Measurements from ENCODE around the gene FNDC3B. TPM values are rescaled to one million over a fixed set of nuclear protein-coding genes. Genes with fewer than 3 reads are reported as not detected.

FNDC3B gene
- total RNA-seq, 4 donors from 2014 or later, result 23.9 to 61.9 (median 37.0) TPM

GRCh38 chr3:172213200-172213599, 173.8 kb downstream of the FNDC3B start:
- no peak for DNase-seq (ENCODE audit: low spot score in 2 of 2)
- 72% methylated on average over 2 of the region's 2 CpGs for WGBS
- Histone ChIP-seq H3K4me3 (no peak overlapping the region), H3K4me1 (peaks cover 32% of the 10 kb centered on the region), H3K9me3 (no peaks in the 10 kb centered on the region), H3K36me3 (no peaks in the 10 kb centered on the region), H3K27ac (no peak overlapping the region), H3K27me3 (no peaks in the 10 kb centered on the region)
- TF ChIP-seq POLR2A (IDR thresholded peaks at IDR 0.05) (no peak), CTCF (IDR thresholded peaks at IDR 0.05) (no peak), EP300 (IDR thresholded peaks at IDR 0.05) (no peak), POLR2AphosphoS5 (IDR thresholded peaks at IDR 0.05) (no peak)

GRCh38 chr3:172213904-172214303, 174.5 kb downstream of the FNDC3B start:
- no peak for TF ChIP-seq EP300 (IDR thresholded peaks at IDR 0.05)
- TF ChIP-seq POLR2A (IDR thresholded peaks at IDR 0.05), result no peak
- TF ChIP-seq POLR2AphosphoS5 (IDR thresholded peaks at IDR 0.05), result no peak
- TF ChIP-seq CTCF (IDR thresholded peaks at IDR 0.05), result no peak
- Histone ChIP-seq H3K4me1 (peaks cover 39% of the 10 kb centered on the region), H3K9me3 (no peaks in the 10 kb centered on the region), H3K36me3 (no peaks in the 10 kb centered on the region), H3K27ac (no peak overlapping the region), H3K4me3 (no peak overlapping the region), H3K27me3 (no peaks in the 10 kb centered on the region)
- 62% methylated on average over 4 of the region's 4 CpGs for WGBS
- no peak for DNase-seq (ENCODE audit: low spot score in 2 of 2)

- TF ChIP-seq POLR2AphosphoS5 (IDR thresholded peaks at IDR 0.05) (no peak), EP300 (IDR thresholded peaks at IDR 0.05) (no peak), POLR2A (IDR thresholded peaks at IDR 0.05) (no peak), CTCF (IDR thresholded peaks at IDR 0.05) (no peak)
- Histone ChIP-seq H3K9me3 (no peaks in the 10 kb centered on the region), H3K4me1 (peaks cover 35% of the 10 kb centered on the region), H3K36me3 (no peaks in the 10 kb centered on the region), H3K27ac (no peak overlapping the region), H3K27me3 (no peaks in the 10 kb centered on the region), H3K4me3 (no peak overlapping the region)
- 92% methylated on average over 5 of the region's 5 CpGs for WGBS
- no peak for DNase-seq (ENCODE audit: low spot score in 2 of 2)
These were observed 176.9 kb downstream of the FNDC3B start for GRCh38 chr3:172216267-172216666.

GRCh38 chr3:172216911-172217310, 177.5 kb downstream of the FNDC3B start:
- Histone ChIP-seq H3K27me3 (no peaks in the 10 kb centered on the region), H3K27ac (no peak overlapping the region), H3K36me3 (no peaks in the 10 kb centered on the region), H3K9me3 (no peaks in the 10 kb centered on the region), H3K4me1 (peaks cover 36% of the 10 kb centered on the region), H3K4me3 (no peak overlapping the region)
- no peak for DNase-seq (ENCODE audit: low spot score in 2 of 2)
- TF ChIP-seq POLR2AphosphoS5 (IDR thresholded peaks at IDR 0.05) (no peak), CTCF (IDR thresholded peaks at IDR 0.05) (no peak), EP300 (IDR thresholded peaks at IDR 0.05) (no peak), POLR2A (IDR thresholded peaks at IDR 0.05) (no peak)
- WGBS, result 83% methylated on average over 3 of the region's 3 CpGs

GRCh38 chr3:172217877-172218276, 178.5 kb downstream of the FNDC3B start:
- H3K4me1 ChIP-seq, result peaks cover 35% of the 10 kb centered on the region
- DNase-seq (ENCODE audit: low spot score in 2 of 2), result no peak
- H3K9me3 ChIP-seq, result no peaks in the 10 kb centered on the region
- TF ChIP-seq POLR2A (IDR thresholded peaks at IDR 0.05) (no peak), EP300 (IDR thresholded peaks at IDR 0.05) (no peak), POLR2AphosphoS5 (IDR thresholded peaks at IDR 0.05) (no peak), CTCF (IDR thresholded peaks at IDR 0.05) (no peak)
- WGBS, result 39% methylated on average over 5 of the region's 5 CpGs
- H3K4me3 ChIP-seq, result no peak overlapping the region
- no peak overlapping the region for H3K27ac ChIP-seq
- H3K36me3 ChIP-seq, result no peaks in the 10 kb centered on the region
- no peaks in the 10 kb centered on the region for H3K27me3 ChIP-seq

All from suprapubic skin (tissue), 4 donors.